ENCODE data around the gene ZFC3H1. TPM values are rescaled to one million over a fixed set of nuclear protein-coding genes. Genes with fewer than 3 reads are reported as not detected.

ZFC3H1 gene
- total and polyA plus RNA-seq, 9 of the 15 experiments (the other 6 are each of a cell fraction or from before 2014, with no cell fraction given), result 14.8 to 80.5 (median 22.1) TPM

GRCh38 chr12:71662849-71663560, 643 bp downstream of the ZFC3H1 start (continued):
- TF ChIP-seq SMAD1 (IDR thresholded peaks at IDR 0.05; ENCODE audit: low read depth, low read length, partially characterized antibody), result no peak
- TF ChIP-seq ZNF778 (CRISPR knock-in tag; IDR thresholded peaks at IDR 0.05), result no peak
- 0 out of 2 replicates have a peak, but pooled peaks have one; percentile 62 for TF ChIP-seq RBM14 (IDR thresholded peaks at IDR 0.05; ENCODE audit: borderline replicate concordance, insufficient read depth, low read depth, low read length)
- TF ChIP-seq YY1 (IDR thresholded peaks at IDR 0.05; ENCODE audit: borderline replicate concordance in 1 of 3, control insufficient read depth in 1 of 3, extremely low read depth in 1 of 3, insufficient read depth in 3 of 3, insufficient read length in 1 of 3, insufficient replicate concordance in 2 of 3, low read depth in 1 of 3, low read length in 2 of 3), result peak in 2 of 3 experiments; percentile 17 to 29
- no peak for TF ChIP-seq CHAMP1 (IDR thresholded peaks at IDR 0.05)
- no peak for TF ChIP-seq HCFC1 (IDR thresholded peaks at IDR 0.05; ENCODE audit: low read depth, low read length)
- peak; percentile 17; the same call in 1 of the 2 replicates for TF ChIP-seq MTA3 (IDR thresholded peaks at IDR 0.05; ENCODE audit: borderline replicate concordance)
- no peak for TF ChIP-seq RFX7 (CRISPR knock-in tag; IDR thresholded peaks at IDR 0.05)
- TF ChIP-seq ATF7 (IDR thresholded peaks at IDR 0.05), result no peak
- TF ChIP-seq SMARCE1 (IDR thresholded peaks at IDR 0.05), result peak; percentile 10; the same call in 1 of the 2 replicates
- no peak for TF ChIP-seq ZC3H8 (IDR thresholded peaks at IDR 0.05)
- TF ChIP-seq ZNF146 (CRISPR knock-in tag; IDR thresholded peaks at IDR 0.05; ENCODE audit: unreplicated experiment), result no peak
- TF ChIP-seq ARID3A (IDR thresholded peaks at IDR 0.05; ENCODE audit: borderline replicate concordance, low read depth, low read length), result no peak
- TF ChIP-seq ESRRB (CRISPR knock-in tag; IDR thresholded peaks at IDR 0.05; ENCODE audit: borderline replicate concordance), result no peak
- TF ChIP-seq EP400 (IDR thresholded peaks at IDR 0.05), result no peak
- TF ChIP-seq CBX3 (IDR thresholded peaks at IDR 0.05; ENCODE audit: borderline replicate concordance in 1 of 2, low read length in 2 of 2), result no peak
- TF ChIP-seq ETV6 (IDR thresholded peaks at IDR 0.05; ENCODE audit: borderline replicate concordance in 1 of 2, low read depth in 2 of 2, low read length in 1 of 2), result no peak
- no peak for TF ChIP-seq ETV6 (CRISPR knock-in tag; IDR thresholded peaks at IDR 0.05; ENCODE audit: borderline replicate concordance)
- TF ChIP-seq PRPF4 (IDR thresholded peaks at IDR 0.05; ENCODE audit: insufficient read depth, low read depth, low read length, poor library complexity, severe bottlenecking), result no peak
- no peak for TF ChIP-seq ARHGAP35 (IDR thresholded peaks at IDR 0.05; ENCODE audit: partially characterized antibody)

All from K562 (cell line).